ENCODE results near the gene ADK. TPM values are rescaled to one million over a fixed set of nuclear protein-coding genes. Genes with fewer than 3 reads are reported as not detected.

ADK gene
- total and polyA plus RNA-seq, 7 donors, result 17.8 to 32.3 (median 23.6) TPM

DNA sequence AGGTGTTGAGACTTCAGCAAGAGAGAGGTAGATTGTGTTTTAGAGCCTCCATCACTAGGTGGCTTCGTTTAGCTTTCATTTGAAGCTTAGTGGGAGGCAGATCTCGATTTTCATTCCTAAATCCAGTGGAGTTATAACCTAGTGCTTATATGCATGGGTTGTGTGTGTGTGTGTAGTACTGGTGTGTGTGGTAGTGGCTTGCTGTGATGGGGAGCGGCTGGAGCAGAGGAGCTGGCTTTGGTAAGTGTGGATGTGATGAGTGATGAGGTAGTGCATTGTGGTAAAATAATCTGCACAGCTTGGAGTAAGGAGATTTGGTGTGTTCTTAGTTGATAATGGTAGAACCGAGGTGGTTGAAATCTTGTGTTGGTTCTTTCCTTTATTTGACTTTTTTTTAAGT, 43.6 kb upstream of the ADK start:
- no peak overlapping the region for H3K4me3 ChIP-seq
- H3K27me3 ChIP-seq (ENCODE audit: insufficient read depth in 3 of 3, low read length in 2 of 3), result no peaks in the 10 kb centered on the region
- H3K27ac ChIP-seq, result no peak overlapping the region
- H3K9me3 ChIP-seq, result no peaks in the 10 kb centered on the region
- H3K4me1 ChIP-seq, result peaks cover 5% of the 10 kb centered on the region
- DNase-seq (no peak), ATAC-seq (no peak)
- 66 to 82% (median 72%) methylated on average over 4 of the region's 4 CpGs for WGBS, 3 donors
- peaks cover 35 to 98% of the 10 kb centered on the region in 2 donors for H3K36me3 ChIP-seq (ENCODE audit: insufficient read depth in 1 of 2, low read depth in 1 of 2)
- TF ChIP-seq, protein P1, sequence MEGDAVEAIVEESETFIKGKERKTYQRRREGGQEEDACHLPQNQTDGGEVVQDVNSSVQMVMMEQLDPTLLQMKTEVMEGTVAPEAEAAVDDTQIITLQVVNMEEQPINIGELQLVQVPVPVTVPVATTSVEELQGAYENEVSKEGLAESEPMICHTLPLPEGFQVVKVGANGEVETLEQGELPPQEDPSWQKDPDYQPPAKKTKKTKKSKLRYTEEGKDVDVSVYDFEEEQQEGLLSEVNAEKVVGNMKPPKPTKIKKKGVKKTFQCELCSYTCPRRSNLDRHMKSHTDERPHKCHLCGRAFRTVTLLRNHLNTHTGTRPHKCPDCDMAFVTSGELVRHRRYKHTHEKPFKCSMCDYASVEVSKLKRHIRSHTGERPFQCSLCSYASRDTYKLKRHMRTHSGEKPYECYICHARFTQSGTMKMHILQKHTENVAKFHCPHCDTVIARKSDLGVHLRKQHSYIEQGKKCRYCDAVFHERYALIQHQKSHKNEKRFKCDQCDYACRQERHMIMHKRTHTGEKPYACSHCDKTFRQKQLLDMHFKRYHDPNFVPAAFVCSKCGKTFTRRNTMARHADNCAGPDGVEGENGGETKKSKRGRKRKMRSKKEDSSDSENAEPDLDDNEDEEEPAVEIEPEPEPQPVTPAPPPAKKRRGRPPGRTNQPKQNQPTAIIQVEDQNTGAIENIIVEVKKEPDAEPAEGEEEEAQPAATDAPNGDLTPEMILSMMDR (IDR thresholded peaks at IDR 0.05), result no peak
- intact Hi-C loops (cut with DNase I), result no loop called here

DNA sequence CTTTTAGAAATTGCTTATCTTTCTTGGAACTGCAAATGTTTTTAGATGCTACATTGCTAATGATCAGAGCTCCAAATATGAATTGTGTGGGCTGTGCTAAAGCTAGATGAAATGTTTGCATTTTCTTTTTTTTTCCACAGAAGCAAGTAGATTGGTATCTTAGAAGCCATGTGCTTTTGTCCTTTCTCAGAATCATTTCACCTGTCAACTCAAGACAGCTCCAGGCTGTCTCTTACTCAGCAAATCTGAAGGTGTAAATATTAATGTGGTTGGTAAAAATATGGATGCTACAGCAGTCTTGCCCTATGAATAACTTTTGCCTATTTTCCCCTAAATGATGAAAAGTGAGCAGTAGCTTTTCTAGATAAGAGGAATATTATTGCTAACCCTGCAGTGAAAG, 41.6 kb upstream of the ADK start:
- DNase-seq (no peak), ATAC-seq (no peak)
- no peaks in the 10 kb centered on the region for H3K9me3 ChIP-seq
- H3K27me3 ChIP-seq (ENCODE audit: insufficient read depth in 3 of 3, low read length in 2 of 3), result no peaks in the 10 kb centered on the region
- no peaks in the 10 kb centered on the region for H3K4me1 ChIP-seq
- TF ChIP-seq, protein P1 (IDR thresholded peaks at IDR 0.05), result no peak
- no peak overlapping the region for H3K4me3 ChIP-seq
- intact Hi-C loops (cut with DNase I), result no loop called here
- no peak overlapping the region for H3K27ac ChIP-seq
- peaks cover 42 to 100% of the 10 kb centered on the region in 2 donors for H3K36me3 ChIP-seq (ENCODE audit: insufficient read depth in 1 of 2, low read depth in 1 of 2)

DNA sequence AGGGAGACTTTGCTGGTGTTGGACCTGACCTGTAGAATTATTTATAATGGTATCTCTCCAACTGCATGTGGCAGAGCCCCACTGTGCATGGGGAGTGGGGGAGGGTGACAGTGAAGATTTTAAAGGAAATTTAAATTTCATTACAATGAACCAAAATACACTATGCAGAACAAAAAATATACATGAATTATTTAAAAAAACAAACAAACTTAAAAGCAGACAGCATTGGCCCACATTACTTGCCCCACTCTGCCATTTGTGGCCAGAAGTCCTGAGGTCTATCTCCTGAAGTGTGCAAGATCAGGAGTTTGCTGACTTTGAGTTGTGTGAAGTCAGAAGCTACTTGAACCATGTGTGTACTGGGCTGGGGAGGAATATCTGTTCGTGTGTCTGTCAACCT, 40.9 kb upstream of the ADK start:
- H3K27me3 ChIP-seq (ENCODE audit: insufficient read depth in 3 of 3, low read length in 2 of 3), result no peaks in the 10 kb centered on the region
- WGBS, 3 donors, result 66 to 83% (median 76%) methylated on average over 1 of the region's 1 CpG
- H3K4me3 ChIP-seq, result no peak overlapping the region

DNA sequence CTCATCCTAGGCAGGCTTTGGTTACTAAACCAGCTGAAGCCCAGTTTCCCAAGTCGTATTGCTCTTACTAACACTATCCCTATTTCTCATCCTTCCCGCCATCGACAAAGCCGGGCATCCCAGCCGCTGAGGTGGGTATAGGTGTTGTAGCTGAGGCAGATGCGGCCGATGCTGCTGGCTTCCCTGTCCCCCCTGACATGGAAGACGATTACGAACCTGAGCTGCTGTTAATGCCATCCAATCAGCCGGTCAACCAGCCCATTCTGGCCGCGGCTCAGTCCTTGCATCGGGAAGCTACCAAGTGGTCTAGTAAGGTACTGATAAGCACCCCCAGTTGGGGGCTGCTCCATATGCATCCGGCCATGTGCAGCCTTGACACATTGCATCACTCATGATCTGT, 39.2 kb upstream of the ADK start:
- TF ChIP-seq, protein P1 (IDR thresholded peaks at IDR 0.05), result no peak
- Histone ChIP-seq H3K9me3 (no peaks in the 10 kb centered on the region), H3K4me1 (no peaks in the 10 kb centered on the region), H3K4me3 (no peak overlapping the region), H3K36me3 (ENCODE audit: insufficient read depth in 1 of 2, low read depth in 1 of 2) (peaks cover 43 to 100% of the 10 kb centered on the region in 2 donors), H3K27ac (no peak overlapping the region), H3K27me3 (ENCODE audit: insufficient read depth in 3 of 3, low read length in 2 of 3) (no peaks in the 10 kb centered on the region)
- ATAC-seq (no peak), DNase-seq (no peak)
- intact Hi-C loops (cut with DNase I), result no loop called here
- 96 to 97% (median 97%) methylated on average over 14 of the region's 14 CpGs for WGBS, 3 donors

More for the DNA sequence above, 40.9 kb upstream of the ADK start:
- ATAC-seq (no peak), DNase-seq (no peak)
- peaks cover 43 to 100% of the 10 kb centered on the region in 2 donors for H3K36me3 ChIP-seq (ENCODE audit: insufficient read depth in 1 of 2, low read depth in 1 of 2)
- TF ChIP-seq, protein P1 (IDR thresholded peaks at IDR 0.05), result no peak
- H3K27ac ChIP-seq, result no peak overlapping the region
- no peaks in the 10 kb centered on the region for H3K4me1 ChIP-seq
- H3K9me3 ChIP-seq, result no peaks in the 10 kb centered on the region
- intact Hi-C loops (cut with DNase I), result no loop called here

DNA sequence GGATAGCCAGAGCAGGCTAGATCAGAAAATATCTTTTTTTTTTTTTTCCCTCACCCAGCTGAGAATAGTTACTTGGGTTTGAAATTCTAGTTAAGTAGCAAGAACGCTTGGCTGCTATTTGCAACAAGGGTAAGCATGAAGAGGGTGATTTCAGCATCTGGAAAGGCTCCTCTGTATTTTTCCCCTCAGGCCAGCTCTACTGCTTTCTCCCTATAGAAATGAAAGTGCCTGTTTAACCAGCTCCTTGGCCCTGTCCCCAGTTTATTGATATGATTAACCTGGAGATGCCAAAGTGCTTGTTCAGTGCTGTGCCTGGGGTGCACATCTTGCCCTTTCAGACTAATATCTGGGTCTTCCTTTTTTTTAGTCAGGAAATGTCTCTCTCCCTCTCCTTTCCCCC, 37.5 kb upstream of the ADK start:
- DNase-seq, result no peak
- ATAC-seq, result no peak
- Histone ChIP-seq H3K36me3 (ENCODE audit: insufficient read depth in 1 of 2, low read depth in 1 of 2) (peaks cover 49 to 100% of the 10 kb centered on the region in 2 donors), H3K27ac (no peak overlapping the region), H3K4me1 (no peaks in the 10 kb centered on the region), H3K4me3 (no peak overlapping the region), H3K27me3 (ENCODE audit: insufficient read depth in 3 of 3, low read length in 2 of 3) (no peaks in the 10 kb centered on the region), H3K9me3 (no peaks in the 10 kb centered on the region)
- 60 to 89% (median 83%) methylated on average over 1 of the region's 1 CpG for WGBS, 3 donors
- TF ChIP-seq, protein P1 (IDR thresholded peaks at IDR 0.05), result no peak
- intact Hi-C loops (cut with DNase I), result no loop called here
